OCI-LY3 (cell line): ENCODE measurements around the gene PIRT.

Experiments used
- H2AFZ ChIP-seq: fragments of 200-600, 300-600 bp; shearing (Covaris generic); 2 replicates; pipeline ENCODE4 v1.6.0; 2014; ENCODE audit warnings: antibody characterized with exemption, low read depth, low read length
- H3K27ac ChIP-seq: fragments of 200-600, 300-600 bp; sonication (generic); 2 replicates; pipeline ENCODE4 v1.5.1; 2014; ENCODE audit warnings: mild to moderate bottlenecking, low read length, moderate library complexity, mixed read lengths
- H3K27me3 ChIP-seq: fragments of 200-600, 300-600 bp; sonication (generic); 2 replicates; pipeline ENCODE4 v1.6.1; 2014; ENCODE audit warnings: low read depth, low read length, mixed read lengths
- H3K36me3 ChIP-seq: fragments of 200-600, 300-600 bp; sonication (generic); replicated peaks from 2 replicates; pipeline ENCODE3; 2014; ENCODE audit warnings: low read depth, low read length, mixed read lengths
- H3K4me1 ChIP-seq: fragments of 300-600, 200-600 bp; sonication (generic); 2 replicates; pipeline ENCODE4 v1.6.1; 2014; ENCODE audit warnings: low read length, mixed read lengths
- H3K4me2 ChIP-seq: fragments of 200-600, 300-600 bp; sonication (generic); 2 replicates; pipeline ENCODE4 v1.6.1; 2014; ENCODE audit warnings: low read length, mixed read lengths
- H3K4me3 ChIP-seq: fragments of 300-600, 200-600 bp; sonication (generic); 2 replicates; pipeline ENCODE4 v1.5.1; 2014; ENCODE audit warnings: antibody characterized with exemption, mild to moderate bottlenecking, low read length, moderate library complexity
- H3K79me2 ChIP-seq: fragments of 300-600, 200-600 bp; shearing (Covaris generic); 2 replicates; pipeline ENCODE4 v1.6.1; 2014; ENCODE audit warnings: mild to moderate bottlenecking, low read length, mixed read lengths
- H3K9ac ChIP-seq: fragments of 300-600, 200-600 bp; shearing (Covaris generic); 2 replicates; pipeline ENCODE4 v1.6.0; 2014; ENCODE audit warnings: mild to moderate bottlenecking, low read length, moderate library complexity
- H3K9me3 ChIP-seq: fragments of 200-600, 300-600 bp; shearing (Covaris generic); 2 replicates; pipeline ENCODE4 v1.6.1; 2014; ENCODE audit warnings: low read length, mixed read lengths; ENCODE audit not compliant: insufficient read depth
- H4K20me1 ChIP-seq: fragments of 200-600, 300-600 bp; sonication (generic); 2 replicates; pipeline ENCODE4 v1.6.1; 2016; ENCODE audit warnings: low read length, mixed read lengths; ENCODE audit not compliant: insufficient read depth
- CTCF ChIP-seq: fragments of 200-600, 300-600 bp; sonication (generic); IDR thresholded peaks from 2 replicates; pipeline ENCODE4 v1.5.1; 2014; ENCODE audit warnings: antibody characterized with exemption, low read length, low read depth
- EZH2phosphoT487 ChIP-seq: fragments of 200-600 bp; shearing (Covaris generic); IDR thresholded peaks from 2 replicates; pipeline ENCODE4 v1.6.1; 2018; ENCODE audit warnings: antibody characterized with exemption, mixed run types, low read depth

The PIRT gene

GRCh38 chr17:10776381-10776780 is 61.5 kb downstream of the PIRT start:
- H3K4me2 ChIP-seq, result no peak overlapping the region
- H3K9ac ChIP-seq, result no peak overlapping the region
- TF ChIP-seq CTCF, result no peak
- no peak for TF ChIP-seq EZH2phosphoT487
- H3K4me3 ChIP-seq, result no peak overlapping the region
- no peaks in the 10 kb centered on the region for H3K36me3 ChIP-seq
- H4K20me1 ChIP-seq, result no peaks in the 10 kb centered on the region
- H3K27me3 ChIP-seq, result no peaks in the 10 kb centered on the region
- no peak overlapping the region for H3K27ac ChIP-seq
- no peaks in the 10 kb centered on the region for H3K79me2 ChIP-seq
- no peaks in the 10 kb centered on the region for H3K9me3 ChIP-seq
- no peak overlapping the region for H2AFZ ChIP-seq
- H3K4me1 ChIP-seq, result peaks cover 6% of the 10 kb centered on the region

- no peaks in the 10 kb centered on the region for H3K79me2 ChIP-seq
- H3K4me2 ChIP-seq, result no peak overlapping the region
- H3K27me3 ChIP-seq, result no peaks in the 10 kb centered on the region
These were observed 62.0 kb downstream of the PIRT start for GRCh38 chr17:10775740-10776356.

GRCh38 chr17:10775058-10775457 is 62.8 kb downstream of the PIRT start:
- Histone ChIP-seq H3K4me3 (no peak overlapping the region), H3K36me3 (no peaks in the 10 kb centered on the region), H3K9ac (no peak overlapping the region), H3K4me2 (no peak overlapping the region), H3K9me3 (no peaks in the 10 kb centered on the region), H4K20me1 (no peaks in the 10 kb centered on the region), H3K27ac (no peak overlapping the region), H3K79me2 (no peaks in the 10 kb centered on the region), H3K4me1 (peaks cover 6% of the 10 kb centered on the region), H2AFZ (no peak overlapping the region), H3K27me3 (no peaks in the 10 kb centered on the region)
- TF ChIP-seq CTCF, result no peak
- no peak for TF ChIP-seq EZH2phosphoT487

More at GRCh38 chr17:10775740-10776356, 62.0 kb downstream of the PIRT start:
- no peak overlapping the region for H3K27ac ChIP-seq
- peaks cover 6% of the 10 kb centered on the region for H3K4me1 ChIP-seq
- H3K9ac ChIP-seq, result no peak overlapping the region
- H3K36me3 ChIP-seq, result no peaks in the 10 kb centered on the region
- H2AFZ ChIP-seq, result no peak overlapping the region
- no peaks in the 10 kb centered on the region for H4K20me1 ChIP-seq
- H3K9me3 ChIP-seq, result no peaks in the 10 kb centered on the region
- no peak for TF ChIP-seq CTCF
- no peak for TF ChIP-seq EZH2phosphoT487
- no peak overlapping the region for H3K4me3 ChIP-seq

GRCh38 chr17:10773391-10773790 is 64.5 kb downstream of the PIRT start:
- no peak overlapping the region for H3K4me3 ChIP-seq
- no peaks in the 10 kb centered on the region for H3K9me3 ChIP-seq
- H3K4me2 ChIP-seq, result no peak overlapping the region
- H3K4me1 ChIP-seq, result peaks cover 6% of the 10 kb centered on the region
- no peak overlapping the region for H2AFZ ChIP-seq
- H3K27me3 ChIP-seq, result no peaks in the 10 kb centered on the region
- H3K36me3 ChIP-seq, result no peaks in the 10 kb centered on the region
- no peaks in the 10 kb centered on the region for H3K79me2 ChIP-seq
- no peak overlapping the region for H3K9ac ChIP-seq
- no peaks in the 10 kb centered on the region for H4K20me1 ChIP-seq
- H3K27ac ChIP-seq, result no peak overlapping the region
- no peak for TF ChIP-seq EZH2phosphoT487
- TF ChIP-seq CTCF, result no peak
